Measurements from ENCODE around the gene LYVE1. TPM values are rescaled to one million over a fixed set of nuclear protein-coding genes. Genes with fewer than 3 reads are reported as not detected.

The LYVE1 gene
- total RNA-seq, 6 experiments from 2014 or later = 9.3 to 60.8 (median 28.3) TPM

DNA sequence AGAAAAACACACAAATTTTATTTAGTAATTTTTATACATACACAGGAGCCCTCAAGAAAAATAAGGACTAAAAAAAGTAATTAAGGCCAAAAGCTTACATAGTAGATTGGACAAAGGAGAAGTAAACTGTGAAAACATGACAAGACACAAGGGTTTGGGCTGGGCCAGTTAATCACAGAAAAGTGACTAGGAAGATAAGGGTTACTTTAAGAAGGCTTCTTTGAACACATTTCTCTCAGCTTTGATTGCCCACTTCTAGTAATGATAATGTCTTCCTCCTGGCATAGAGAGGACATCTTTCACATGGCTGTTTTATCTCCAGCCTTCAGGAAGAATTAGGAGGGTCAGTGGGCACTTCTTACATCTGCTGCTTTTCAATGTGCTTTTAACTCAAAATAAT lies 30.9 kb downstream of the LYVE1 start:
- H3K9me3 ChIP-seq = no peaks in the 10 kb centered on the region
- H3K27ac ChIP-seq = no peak overlapping the region
- no peaks in the 10 kb centered on the region for H3K27me3 ChIP-seq
- peaks cover 0 to 5% (median 2%) of the 10 kb centered on the region in 4 donors for H3K4me1 ChIP-seq
- H3K4me3 ChIP-seq = no peak overlapping the region
- TF ChIP-seq CTCF (IDR thresholded peaks at IDR 0.05) (no peak), POLR2A (IDR thresholded peaks at IDR 0.05) (no peak)
- no peak for DNase-seq
- peaks cover 0 to 6% (median 0%) of the 10 kb centered on the region in 4 donors for H3K36me3 ChIP-seq
- intact Hi-C loops (cut with DNase I) = no loop called here
- ATAC-seq = no peak

DNA sequence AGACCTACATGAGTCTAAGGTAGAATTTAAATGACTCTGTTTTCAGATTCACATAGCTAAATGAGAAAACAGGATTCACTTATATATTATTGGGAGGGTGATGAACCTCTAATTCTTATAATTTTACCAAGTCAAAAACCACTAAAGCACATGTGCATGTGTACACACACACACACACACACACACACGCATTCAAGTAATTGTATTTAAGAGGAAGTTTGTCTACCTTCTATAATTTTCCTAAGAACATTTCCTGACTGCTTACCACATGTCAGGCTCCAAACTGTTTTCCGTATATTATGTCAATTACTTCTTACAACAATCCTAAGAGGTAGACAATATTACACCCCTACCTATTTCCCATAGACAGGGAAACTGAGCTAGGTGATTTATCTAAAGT lies 34.1 kb downstream of the LYVE1 start:
- ATAC-seq (no peak), DNase-seq (no peak)
- H3K27me3 ChIP-seq = no peaks in the 10 kb centered on the region
- H3K9me3 ChIP-seq = no peaks in the 10 kb centered on the region
- peaks cover 0 to 8% (median 3%) of the 10 kb centered on the region in 4 donors for H3K36me3 ChIP-seq
- WGBS (ENCODE audit: insufficient coverage, low coverage, low lambda C conversion rate, missing lambda C conversion rate) = 63% methylated on average over 2 of the region's 2 CpGs
- H3K4me1 ChIP-seq = peaks cover 0 to 4% (median 0%) of the 10 kb centered on the region in 4 donors
- no peak overlapping the region for H3K4me3 ChIP-seq
- TF ChIP-seq CTCF (IDR thresholded peaks at IDR 0.05) = no peak
- no peak for TF ChIP-seq POLR2A (IDR thresholded peaks at IDR 0.05)
- H3K27ac ChIP-seq = no peak overlapping the region
- intact Hi-C loops (cut with DNase I) = no loop called here

DNA sequence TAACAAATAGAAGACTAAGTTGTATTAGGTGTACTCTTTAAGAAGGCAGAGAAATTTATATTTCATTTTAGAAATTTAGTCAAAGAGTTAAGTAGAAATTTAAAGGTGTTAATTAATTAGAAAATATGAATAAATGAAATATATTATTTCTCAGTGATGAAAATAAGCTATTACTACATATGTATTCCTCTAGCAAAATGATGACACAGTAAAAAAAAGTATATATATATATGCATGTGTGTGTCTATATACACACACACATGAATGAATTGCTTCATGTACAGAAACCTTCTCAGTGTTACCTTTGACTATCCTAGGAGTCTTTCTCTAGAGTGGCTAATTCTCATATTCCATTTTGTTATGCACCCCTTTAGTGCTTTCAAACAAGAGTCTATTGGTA lies 35.1 kb downstream of the LYVE1 start:
- peaks cover 0 to 14% (median 3%) of the 10 kb centered on the region in 4 donors for H3K36me3 ChIP-seq
- H3K27ac ChIP-seq = no peak overlapping the region
- H3K27me3 ChIP-seq = no peaks in the 10 kb centered on the region
- ATAC-seq = no peak
- no peak for DNase-seq
- no peaks in the 10 kb centered on the region for H3K9me3 ChIP-seq
- intact Hi-C loops (cut with DNase I) = no loop called here
- TF ChIP-seq CTCF (IDR thresholded peaks at IDR 0.05) (no peak), POLR2A (IDR thresholded peaks at IDR 0.05) (no peak)
- H3K4me3 ChIP-seq = no peak overlapping the region
- H3K4me1 ChIP-seq = no peaks in the 10 kb centered on the region

DNA sequence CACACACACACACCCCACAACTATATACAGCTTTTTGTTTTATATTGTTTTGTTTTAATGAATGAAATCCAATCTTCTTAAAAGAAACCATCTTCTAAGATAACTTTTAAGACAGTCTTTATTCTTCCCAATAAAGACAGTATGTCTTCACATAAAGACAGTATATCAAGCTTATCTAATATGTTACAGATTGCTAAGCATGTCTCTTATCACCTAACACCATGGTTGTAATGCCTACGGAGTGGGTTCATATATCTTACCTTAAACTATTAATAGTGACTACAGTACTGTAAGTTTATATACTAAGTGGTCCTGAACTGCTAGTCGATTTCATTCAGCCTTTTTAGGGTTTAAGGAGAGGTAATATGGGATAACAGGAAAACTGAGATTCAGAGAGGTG lies 35.9 kb downstream of the LYVE1 start:
- Histone ChIP-seq H3K4me3 (no peak overlapping the region), H3K27ac (no peak overlapping the region), H3K27me3 (no peaks in the 10 kb centered on the region), H3K36me3 (peaks cover 0 to 14% (median 3%) of the 10 kb centered on the region in 4 donors), H3K4me1 (no peaks in the 10 kb centered on the region), H3K9me3 (no peaks in the 10 kb centered on the region)
- TF ChIP-seq POLR2A (IDR thresholded peaks at IDR 0.05) (no peak), CTCF (IDR thresholded peaks at IDR 0.05) (no peak)
- DNase-seq (no peak), ATAC-seq (no peak)
- 69% methylated on average over 2 of the region's 2 CpGs for WGBS (ENCODE audit: insufficient coverage, low coverage, low lambda C conversion rate, missing lambda C conversion rate)
- intact Hi-C loops (cut with DNase I) = no loop called here

- Histone ChIP-seq H3K9me3 (no peaks in the 10 kb centered on the region), H3K27me3 (no peaks in the 10 kb centered on the region), H3K36me3 (peaks cover 0 to 21% (median 7%) of the 10 kb centered on the region in 4 donors), H3K27ac (no peak overlapping the region), H3K4me1 (no peaks in the 10 kb centered on the region), H3K4me3 (no peak overlapping the region)
- no peak for ATAC-seq
- no peak for DNase-seq
- intact Hi-C loops (cut with DNase I) = no loop called here
- 94% methylated on average over 2 of the region's 2 CpGs for WGBS (ENCODE audit: insufficient coverage, low coverage, low lambda C conversion rate, missing lambda C conversion rate)
- TF ChIP-seq CTCF (IDR thresholded peaks at IDR 0.05) (no peak), POLR2A (IDR thresholded peaks at IDR 0.05) (no peak)
Observed at GRCh38 chr11:10529279-10529678, 39.2 kb downstream of the LYVE1 start.
